HG03159 (cell line): ENCODE results near the gene SELENOO.

Experiments
- ATAC-seq: cut with Tn5 transposase; IDR thresholded peaks from one replicate; pipeline ENCODE4 v1.9.1; 2021; ENCODE audit warnings: mild to moderate bottlenecking, moderate library complexity; ENCODE audit not compliant: unreplicated experiment

SELENOO gene

DNA sequence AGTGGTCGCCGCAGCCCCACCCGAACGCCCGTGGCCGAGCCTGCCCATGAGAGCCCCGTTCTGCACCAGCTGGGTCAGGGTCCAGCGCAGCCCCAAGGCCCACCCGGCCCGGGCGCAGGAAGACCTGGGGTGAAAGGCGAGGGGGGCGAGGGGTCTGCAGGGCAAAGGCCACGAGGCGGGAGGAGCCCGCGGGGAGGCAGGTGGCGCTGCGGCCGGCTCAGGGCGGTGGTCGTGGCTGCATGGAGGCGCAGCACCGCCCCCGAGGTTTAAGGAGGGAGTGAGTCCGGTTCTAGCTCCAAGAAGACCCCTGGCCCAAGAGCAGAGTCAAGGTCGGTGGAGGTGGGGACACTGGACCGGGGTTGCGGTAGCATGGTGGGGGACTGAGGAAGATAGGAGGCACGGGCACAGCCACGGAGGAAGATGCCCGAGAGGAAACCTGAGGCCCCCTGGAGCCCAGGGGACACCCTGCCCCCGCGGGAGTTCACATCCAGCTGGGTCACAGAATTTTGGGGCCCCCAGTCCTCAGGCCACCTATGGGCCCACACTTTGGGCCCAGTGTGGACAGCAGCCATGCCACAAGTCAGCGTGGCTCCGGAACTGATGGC lies 50.8 kb downstream of the SELENOO start:
- ATAC-seq: no peak

DNA sequence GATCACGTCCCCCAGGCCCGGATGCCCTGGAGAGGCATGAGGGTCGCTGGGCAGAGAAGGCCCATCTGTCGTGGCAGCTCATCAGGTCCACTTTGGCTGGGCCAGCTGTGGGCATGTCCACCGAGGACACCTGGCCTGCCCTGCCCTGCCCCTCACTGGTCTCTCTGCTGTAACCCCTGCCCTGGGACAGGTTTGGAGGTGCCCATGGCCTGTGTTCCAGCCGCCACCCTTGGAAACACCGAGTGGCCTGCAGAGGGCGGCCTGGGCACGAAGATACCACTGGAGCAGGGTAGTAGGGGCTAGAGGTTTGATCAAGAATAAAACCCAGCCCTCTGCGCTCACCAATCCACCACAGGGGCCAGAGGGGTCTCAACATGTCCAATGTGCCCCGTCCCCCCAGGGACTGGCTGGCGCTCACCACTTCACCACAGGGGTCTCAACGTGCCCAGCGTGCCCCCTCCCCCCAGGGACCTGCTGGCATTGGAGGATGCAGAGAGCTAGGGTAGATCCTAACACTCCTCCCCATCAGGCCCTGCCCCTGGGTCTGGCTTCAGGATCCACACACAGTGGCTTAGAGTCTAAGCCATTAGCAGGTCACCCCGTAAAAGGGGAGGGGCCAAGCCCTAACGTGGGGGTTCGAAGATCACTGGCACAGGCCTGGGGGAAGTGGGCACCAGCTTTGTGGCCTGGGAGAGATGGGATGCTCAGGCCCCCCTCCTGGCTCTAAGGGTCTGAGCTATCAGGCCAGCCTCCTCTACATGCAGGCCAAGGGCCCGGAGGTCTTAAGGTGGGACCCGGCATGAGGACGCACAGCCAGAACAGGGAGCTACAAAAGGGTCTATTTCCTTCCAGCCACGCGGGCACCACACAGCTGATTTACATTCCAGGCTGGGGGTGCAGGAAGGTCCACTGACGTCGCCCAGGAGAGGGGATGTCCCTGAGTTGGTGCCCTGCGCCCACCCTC lies 51.6 kb downstream of the SELENOO start:
- no peak for ATAC-seq

DNA sequence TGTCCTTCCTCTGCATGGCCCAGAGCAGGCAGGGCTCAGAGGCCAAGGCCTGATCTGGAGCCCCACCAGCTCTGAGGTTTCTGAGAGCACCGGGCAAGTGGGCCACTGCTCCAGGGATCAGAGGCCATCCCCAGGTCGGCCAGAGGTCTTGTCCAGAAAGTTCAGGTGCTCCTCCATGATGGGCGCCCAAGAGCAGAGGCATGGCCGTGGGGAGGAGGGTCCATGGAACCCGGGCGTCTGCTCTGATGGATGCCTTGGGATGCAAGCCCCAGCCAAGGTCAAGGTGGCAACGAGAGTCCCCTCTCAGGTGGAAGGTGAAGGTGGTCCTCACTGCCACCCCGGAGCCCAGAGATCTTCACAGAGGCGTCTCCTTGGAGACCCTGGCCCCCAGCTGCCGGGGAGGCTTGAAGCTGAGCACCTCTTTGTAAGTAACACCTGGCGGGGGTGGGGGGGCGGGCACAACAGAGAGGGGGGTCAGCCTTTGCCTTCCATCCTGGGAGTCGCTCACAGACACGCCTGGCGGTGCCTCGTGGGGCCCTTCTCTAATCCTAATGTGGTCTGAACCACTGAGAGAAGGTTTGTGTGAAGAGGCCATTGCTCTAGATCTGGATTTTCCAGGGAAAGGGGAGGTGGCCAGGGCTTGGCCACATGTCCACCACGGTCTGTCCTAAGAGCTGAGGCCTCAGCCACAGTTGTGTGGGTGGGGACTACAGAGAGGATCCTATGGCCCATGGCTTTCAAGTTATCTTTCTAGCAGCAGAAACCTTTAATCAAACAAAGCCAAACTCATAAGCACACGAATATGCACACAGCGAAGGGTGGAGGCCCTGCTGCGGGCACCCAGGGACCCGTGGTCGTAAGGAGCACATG lies 52.5 kb downstream of the SELENOO start:
- ATAC-seq: no peak

DNA sequence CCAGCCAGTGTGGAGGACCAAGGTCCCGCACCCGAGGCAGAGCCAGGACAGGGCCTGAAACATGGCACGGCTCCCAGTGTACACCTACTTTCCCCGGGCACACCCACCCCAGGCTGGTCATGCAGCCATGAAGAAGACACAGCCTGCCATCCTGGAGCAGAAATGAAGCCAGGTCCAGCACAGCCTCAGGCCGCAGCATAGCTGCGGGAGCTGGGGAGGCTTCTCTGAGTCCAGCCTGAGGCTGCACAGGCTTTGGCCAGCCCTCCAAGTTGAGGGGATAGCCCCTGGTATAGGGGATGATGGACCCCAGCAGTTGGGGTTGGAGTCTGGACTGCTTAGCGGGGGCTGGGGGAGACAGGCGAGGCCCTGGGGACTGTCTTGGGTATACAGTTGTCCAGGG lies 53.1 kb downstream of the SELENOO start:
- ATAC-seq: no peak

DNA sequence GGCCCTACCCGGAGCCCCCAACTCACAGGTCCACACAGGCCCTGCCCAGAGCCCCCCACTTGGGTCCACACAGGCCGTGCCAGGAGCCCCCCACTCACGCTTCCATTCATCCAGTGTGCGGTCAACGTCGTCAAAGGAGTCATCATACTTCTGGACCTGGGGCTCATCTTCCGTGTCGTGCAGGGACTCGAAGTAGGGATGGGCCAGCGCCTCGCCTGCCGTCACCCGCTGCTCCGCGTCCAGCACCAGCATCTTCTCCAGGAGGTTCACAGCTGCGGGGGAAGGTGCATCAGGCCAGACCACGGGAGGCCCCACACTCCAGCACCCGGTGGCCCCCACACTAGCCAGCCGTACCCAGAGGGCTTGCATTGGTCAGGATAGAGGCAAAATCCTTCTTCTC lies 54.3 kb downstream of the SELENOO start:
- no peak for ATAC-seq

DNA sequence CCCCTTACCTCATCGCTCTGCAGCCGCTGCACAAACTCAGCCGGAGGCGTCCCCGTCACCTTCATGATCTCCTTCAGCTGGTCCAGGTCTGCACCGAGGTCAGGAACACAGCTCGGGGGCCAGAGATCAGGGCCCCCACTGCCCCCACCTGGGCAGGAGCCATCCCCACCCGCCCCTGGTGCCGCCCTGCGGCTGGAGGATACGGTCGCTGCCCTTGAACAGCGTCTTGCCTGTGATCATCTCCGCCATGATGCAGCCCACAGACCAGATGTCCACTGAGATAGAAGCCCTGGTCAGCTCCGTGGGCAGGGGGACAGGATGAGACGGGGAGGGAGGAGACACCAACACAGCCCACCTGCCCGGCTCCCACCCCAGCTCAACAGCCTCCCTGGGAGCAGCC lies 54.8 kb downstream of the SELENOO start:
- no peak for ATAC-seq

DNA sequence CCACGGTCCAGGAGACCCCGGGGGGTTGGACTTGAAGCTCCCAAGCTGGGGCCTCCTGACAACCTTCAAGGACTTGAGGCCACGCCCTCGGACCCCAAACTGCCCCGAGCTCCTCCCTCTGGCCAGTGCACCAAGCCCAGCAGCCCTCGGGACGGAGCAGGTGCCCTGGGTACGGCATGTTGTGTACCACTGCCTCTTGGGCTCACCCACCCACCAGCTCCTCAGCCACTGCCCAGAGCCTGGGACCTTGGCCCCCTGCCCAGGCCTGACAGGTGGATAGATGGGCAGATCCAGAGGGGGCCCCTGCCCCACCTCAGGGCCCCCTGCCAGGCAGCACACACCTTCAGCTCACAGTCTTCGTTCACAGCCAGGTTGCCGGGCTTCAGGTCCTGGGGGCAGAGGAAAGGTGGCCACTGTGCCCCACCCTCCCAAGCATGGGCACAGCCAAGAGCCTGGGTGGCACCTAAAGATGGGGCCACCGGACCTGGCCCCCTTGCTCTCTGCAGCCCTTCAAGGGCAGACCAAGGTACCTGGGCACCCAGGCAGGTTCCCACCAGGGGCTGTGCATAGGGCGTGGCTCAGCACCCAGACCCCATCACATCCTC lies 55.5 kb downstream of the SELENOO start:
- ATAC-seq: no peak

DNA sequence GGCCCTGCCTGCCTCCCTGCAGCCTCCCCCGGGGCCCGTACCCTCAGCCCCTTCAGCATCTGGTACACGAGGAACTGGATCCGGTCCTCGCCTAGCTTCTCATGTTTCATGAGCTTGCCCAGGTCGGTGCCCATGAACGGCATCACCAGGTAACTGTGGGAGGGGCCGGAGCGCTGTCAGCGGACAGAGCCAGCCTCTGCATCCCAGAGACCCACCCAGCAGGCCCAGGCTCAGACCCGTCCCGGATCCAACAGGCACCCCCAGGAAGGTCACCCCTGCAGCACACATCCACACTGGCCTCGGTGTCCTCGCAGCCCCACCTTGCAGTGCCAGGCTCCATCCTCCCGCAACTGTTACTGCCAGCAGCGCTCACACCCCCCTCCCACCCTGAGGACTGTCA lies 56.2 kb downstream of the SELENOO start:
- ATAC-seq: no peak

DNA sequence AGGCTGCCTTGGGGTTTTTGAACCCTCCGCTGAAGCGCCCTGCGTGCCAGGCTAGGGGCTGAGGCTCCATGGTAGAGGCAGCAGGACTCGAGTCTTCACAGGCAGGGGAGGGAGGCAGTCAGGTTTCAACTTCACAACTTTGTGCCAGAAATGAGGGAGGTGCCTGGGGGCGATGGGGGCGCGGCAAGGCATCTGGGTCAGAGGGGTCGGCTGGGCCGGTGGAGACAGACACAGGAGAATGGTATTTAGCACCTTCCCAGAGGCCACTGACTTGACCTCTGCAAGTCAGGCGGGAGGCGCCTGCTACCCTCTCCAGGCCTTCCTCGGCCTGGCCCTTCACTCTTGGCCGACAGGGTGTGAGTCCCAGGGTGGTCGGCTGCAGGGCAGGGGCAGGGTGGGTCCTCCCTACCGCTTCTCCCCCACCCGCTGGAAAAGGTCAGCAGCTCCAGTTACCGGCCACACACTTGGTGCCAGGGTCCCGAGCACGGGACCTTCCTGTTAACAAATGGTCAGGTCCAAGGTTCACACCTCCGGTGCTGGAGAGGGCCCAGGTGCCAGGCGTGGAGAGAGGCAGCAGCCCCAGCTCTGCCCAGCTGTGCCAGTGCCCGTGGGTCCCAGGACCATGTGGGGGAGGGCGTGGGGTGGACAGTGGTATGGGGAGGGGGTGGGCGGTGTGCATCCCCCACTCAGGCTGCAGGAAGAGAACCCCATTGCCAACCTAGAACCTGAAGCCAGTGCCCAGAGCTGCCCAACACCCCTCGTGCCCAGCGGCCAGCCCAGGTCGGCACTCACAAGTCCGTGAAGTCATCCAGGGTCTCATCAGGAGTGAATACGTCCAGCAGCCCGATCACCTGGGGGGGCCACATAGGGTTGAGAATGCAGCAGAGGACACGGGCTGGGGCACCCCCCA lies 56.9 kb downstream of the SELENOO start:
- no peak for ATAC-seq

DNA sequence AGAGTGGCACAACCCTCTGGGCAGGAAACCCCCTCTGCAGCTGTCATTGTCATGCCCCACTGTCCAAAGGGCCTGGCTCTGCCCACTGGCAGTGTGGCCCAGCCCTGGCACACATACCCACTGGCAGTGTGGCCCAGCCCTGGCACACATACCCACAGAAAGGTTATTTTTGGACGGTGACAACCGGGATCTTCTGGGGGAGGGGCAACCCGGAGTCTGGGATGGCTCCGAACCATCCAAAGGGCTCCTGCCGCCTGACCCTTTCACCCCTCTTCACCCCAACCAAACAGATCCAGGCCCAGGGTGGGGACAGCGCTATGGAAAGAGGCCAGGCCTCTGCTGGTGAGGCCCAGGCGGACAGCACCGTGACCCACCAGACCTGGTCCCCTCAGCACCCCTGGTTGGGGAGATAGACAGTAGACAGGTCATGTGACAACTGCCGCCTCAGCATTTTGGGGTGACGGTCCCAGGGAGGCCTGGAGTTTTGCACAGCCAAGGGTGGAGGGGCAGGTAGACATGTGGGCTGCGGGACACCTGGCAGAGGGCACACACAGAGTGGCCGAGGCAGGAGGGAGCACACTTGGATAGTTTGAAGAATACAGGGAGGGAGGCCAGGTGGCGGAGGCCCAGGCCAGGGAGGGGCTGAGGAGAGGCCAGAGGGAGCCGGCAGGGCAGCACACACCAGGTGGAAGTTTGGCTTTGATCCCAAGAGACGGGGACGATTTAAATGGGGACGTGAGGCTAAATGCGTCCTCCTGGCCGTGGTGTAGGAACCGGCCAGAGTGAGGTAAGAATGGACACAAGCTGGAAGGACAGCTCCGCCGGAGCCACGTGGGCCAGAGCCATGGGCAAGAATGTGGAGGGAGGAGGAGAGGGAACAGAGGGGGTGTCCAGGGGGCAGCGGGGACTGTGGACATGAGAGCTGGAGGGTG lies 57.8 kb downstream of the SELENOO start:
- no peak for ATAC-seq

DNA sequence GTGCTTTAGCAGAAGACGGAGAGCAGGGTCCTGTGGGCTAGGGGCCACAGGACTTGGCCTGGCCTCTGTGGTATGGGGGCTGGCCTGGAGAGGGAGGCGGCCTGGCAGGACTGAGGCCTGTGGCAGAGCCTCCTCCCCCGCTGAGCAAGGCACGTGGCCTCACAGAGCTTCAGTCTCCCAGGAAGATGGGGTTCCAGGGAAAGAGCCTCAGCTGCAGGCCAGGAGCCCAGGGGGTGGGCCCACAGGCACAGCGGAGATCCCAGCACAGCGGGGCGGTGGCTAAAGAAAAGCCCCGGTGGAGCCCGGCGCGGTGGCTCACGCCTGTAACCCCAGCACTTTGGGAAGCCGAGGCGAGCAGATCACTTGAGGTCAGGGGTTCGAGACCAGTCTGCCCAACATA lies 58.5 kb downstream of the SELENOO start:
- no peak for ATAC-seq

DNA sequence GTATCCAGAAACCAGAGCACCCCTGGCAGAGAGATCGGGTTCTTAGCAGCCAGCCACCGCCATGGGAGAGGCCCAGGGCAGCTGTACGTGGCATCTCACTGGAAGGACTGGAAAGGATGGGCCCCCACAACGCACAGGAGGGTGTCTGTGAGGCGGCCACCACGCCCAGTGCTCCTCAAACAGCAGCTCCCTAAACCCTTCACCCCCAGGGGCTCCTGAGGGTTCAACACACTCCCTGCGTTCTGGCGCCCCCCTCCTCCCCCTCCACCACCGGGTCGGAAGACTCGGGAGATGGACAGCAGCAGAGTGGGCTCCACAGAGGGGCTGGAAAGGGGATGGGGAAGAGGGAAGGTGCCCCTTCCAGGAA lies 59.6 kb downstream of the SELENOO start:
- no peak for ATAC-seq

DNA sequence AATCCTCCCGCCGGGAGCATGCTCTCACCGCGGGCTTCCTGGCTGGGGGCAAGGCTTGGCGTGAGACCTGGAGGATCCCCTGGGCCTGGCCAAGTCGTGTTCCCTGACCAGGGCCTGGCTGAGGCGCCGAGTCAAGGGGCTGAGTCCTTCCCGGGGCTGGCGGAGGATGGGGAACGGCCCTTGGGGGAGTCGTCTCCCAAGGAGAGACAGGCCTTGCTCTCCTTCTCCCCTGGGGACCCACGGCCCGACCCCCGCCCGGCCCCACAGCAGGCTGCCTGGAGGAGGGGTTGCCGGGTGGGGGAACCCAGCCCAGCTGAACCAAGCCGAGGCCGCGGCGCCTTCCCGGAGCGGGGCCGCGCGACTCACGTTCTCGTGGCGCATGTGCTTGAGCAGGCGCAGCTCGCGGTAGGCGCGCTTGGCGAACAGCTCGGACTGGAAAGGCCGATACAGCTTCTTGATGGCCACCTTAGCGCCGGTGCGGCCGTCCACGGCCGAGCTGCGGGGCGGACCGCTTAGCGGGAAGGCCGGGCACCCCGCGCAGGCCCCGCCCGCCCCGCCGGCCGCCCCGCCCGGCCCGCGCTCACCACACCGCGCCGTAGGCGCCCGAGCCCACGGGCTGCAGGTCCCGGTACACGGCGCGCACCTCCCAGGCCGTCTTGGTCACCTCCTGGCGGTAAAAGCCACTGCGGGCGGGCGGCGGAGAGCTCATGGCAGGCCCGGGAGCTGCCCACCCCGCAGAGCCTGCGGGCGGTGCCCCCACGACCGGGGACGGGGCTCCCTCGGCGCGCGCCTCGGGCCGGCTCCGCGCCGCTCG lies 60.2 kb downstream of the SELENOO start:
- ATAC-seq: no peak

DNA sequence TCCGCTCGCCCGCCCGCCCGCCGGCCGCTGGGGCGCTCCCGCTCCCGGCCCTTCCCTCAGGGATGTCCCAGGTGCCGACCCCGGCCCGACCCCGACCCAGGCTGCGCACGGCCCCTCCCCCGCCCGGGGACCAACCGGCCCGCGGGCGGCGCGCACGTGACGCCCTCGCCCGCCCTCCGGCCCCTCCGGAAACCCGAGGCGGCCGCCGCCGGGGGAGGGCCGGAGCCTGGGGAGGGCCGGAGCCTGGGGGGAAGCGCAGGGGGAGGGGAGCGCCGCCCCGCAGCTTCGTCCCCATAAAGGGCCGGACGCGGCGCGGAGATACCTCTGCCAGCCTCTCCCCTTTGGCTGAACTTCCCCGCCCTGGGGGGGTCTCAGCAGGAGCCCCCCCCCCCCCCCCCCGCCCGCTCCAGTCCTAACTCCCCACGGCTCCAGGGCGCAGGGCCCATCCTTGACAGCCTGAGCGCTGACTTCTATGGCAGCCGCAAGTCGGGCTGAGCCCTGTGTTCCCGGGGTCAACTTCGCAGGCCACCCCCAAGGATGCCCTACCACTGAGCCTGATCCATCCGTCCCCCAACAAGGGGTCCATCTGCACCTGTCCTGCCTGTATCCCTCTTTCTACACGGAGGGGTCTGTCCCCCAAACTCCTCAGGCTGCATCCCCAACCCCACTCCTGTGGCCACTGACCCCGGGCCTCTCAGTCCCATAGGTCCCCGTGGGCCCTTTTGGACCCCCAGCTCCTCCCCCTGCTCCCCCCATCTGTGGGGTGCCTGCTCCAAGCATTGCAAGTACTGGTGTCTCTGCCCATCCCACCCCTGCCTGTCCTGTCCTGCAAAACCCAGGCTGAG lies 61.0 kb downstream of the SELENOO start, which contains the start of gene MAPK12:
Gene MAPK12 (minus strand): TSS at position 69 of the 845 bp plus-strand sequence. CDS start 174 bp downstream, outside the sequence.
- ATAC-seq: no peak

DNA sequence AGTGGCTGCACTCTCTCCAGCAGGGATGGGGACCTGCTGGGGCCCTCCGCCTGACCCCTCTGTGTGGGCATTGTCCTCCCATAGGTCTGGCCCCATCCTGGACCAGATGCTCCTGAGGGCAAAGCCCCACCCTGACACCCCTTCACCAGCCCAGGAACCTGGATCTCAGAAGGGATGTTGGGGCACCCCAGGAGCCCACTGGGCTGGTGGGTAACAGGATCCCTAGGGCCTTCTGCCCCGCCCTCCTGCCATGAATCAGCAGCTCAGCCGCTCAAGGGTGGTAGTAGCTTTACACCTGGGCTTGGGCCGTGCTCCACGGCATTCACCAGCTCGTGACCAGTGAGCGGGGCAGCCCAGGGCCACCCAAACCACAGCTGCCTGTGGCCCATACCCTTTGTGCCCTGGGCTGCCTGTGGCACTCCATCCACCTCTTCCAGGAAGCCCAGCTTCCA lies 61.7 kb downstream of the SELENOO start:
- ATAC-seq: no peak

DNA sequence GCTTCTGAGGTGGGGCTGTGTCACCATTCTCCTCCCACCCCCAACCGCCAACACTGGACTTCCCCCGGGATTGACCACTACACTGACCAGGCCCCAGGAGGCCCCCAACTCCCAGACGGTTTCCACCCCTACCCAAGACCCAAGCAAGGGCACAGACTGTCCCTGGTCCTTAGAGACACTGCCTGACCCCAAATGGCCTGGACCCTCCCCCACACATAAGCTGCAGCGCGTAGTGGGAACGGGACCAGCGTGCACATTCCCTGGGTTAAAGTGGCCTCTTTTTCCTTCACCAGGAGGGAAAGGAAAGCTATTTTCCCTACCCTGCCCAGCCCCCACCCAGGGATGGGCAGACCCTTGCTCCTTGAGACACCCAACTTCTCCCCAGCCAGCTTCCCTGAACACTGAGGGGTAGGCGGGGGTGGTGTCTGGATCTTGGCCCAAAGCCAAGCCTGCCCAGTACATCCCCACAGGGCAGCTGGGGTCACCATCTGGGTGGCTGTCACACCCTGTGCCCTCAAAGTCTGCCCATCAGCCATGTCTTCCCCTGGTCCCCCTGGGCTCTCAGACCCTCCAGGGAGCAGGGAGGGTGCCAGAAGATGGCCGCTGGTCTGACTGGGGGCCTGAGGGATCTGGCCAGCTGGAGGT lies 62.3 kb downstream of the SELENOO start:
- no peak for ATAC-seq
